Gastrocnemius medialis (tissue), 4 donors: ENCODE results near the gene PATZ1.

Experiments used
- CTCF ChIP-seq, 5 experiments: fragments of 450-650 bp in 3 of 5; fragments of 200-600 bp in 2 of 5; sonication (generic) in 2 of 5; IDR thresholded peaks in 4 of 5; conservative IDR thresholded peaks in 1 of 5; 1 replicate in 4 of 5; 2 replicates in 1 of 5; pipeline ENCODE4 v1.5.1; 2016 to 2019; ENCODE audit warnings: antibody characterized with exemption in 5 of 5, mild to moderate bottlenecking in 3 of 5, moderate library complexity in 3 of 5
- POLR2A ChIP-seq, 2 donors: fragments of 450-650 bp; IDR thresholded peaks; one replicate each; pipeline ENCODE4 v1.6.1; 2017; ENCODE audit warnings: antibody characterized with exemption in 2 of 2, mild to moderate bottlenecking in 2 of 2, moderate library complexity in 2 of 2

GRCh38 chr22:31305194-31305593, 41.0 kb downstream of the PATZ1 start:
- TF ChIP-seq CTCF (IDR thresholded peaks at IDR 0.05 in 4 of 5, conservative IDR thresholded peaks at IDR 0.05 in 1 of 5): no peak
- TF ChIP-seq POLR2A (IDR thresholded peaks at IDR 0.05): no peak
